Measurements from ENCODE around the gene HDGFL3.

GRCh38 chr15:83118291-83118827, 89.3 kb downstream of the HDGFL3 start:
- TF ChIP-seq WT1 (tag by site-specific recombination; IDR thresholded peaks at IDR 0.05) (no peak), CTCF (tag by site-specific recombination; IDR thresholded peaks at IDR 0.05) (no peak), KLF1 (tag by site-specific recombination; IDR thresholded peaks at IDR 0.05) (no peak), SETDB1 (IDR thresholded peaks at IDR 0.05; ENCODE audit: insufficient read length, low read length) (no peak), YY1 (tag by site-specific recombination; IDR thresholded peaks at IDR 0.05) (no peak)
